AG09309 (cell line): ENCODE results near the gene JAZF1.

ENCODE experiments used
- DNase-seq: peaks from one replicate; pipeline ENCODE4 v3.0.0-alpha.2; 2010; ENCODE audit warnings: low read depth
- H3K4me3 ChIP-seq: 2 replicates; pipeline ENCODE4 v1.5.1; 2011; ENCODE audit warnings: mild to moderate bottlenecking, low read depth, low read length, moderate library complexity; ENCODE audit not compliant: control insufficient read depth
- CTCF ChIP-seq: IDR thresholded peaks from 2 replicates; pipeline ENCODE4 v1.5.1; 2011; ENCODE audit warnings: mild to moderate bottlenecking, low read depth, low read length, inconsistent platforms; ENCODE audit not compliant: insufficient read depth, control insufficient read depth; ENCODE audit errors: missing control alignments

Gene JAZF1

GRCh38 chr7:27912751-27913150 lies 267.8 kb downstream of the JAZF1 start:
- no peak overlapping the region for H3K4me3 ChIP-seq
- TF ChIP-seq CTCF: no peak
- DNase-seq: no peak

- H3K4me3 ChIP-seq: no peak overlapping the region
- no peak for TF ChIP-seq CTCF
- DNase-seq: no peak
Observed at GRCh38 chr7:27911920-27912319, 268.7 kb downstream of the JAZF1 start.

- no peak overlapping the region for H3K4me3 ChIP-seq
- no peak for TF ChIP-seq CTCF
- no peak for DNase-seq
Observed at GRCh38 chr7:27910326-27910725, 270.3 kb downstream of the JAZF1 start.

GRCh38 chr7:27908534-27909165 lies 271.9 kb downstream of the JAZF1 start:
- H3K4me3 ChIP-seq: no peak overlapping the region
- no peak for TF ChIP-seq CTCF
- no peak for DNase-seq

GRCh38 chr7:27906385-27907091 lies 274.1 kb downstream of the JAZF1 start:
- H3K4me3 ChIP-seq: no peak overlapping the region
- no peak for TF ChIP-seq CTCF
- no peak for DNase-seq

GRCh38 chr7:27905951-27906350 lies 274.6 kb downstream of the JAZF1 start:
- no peak for TF ChIP-seq CTCF

More at GRCh38 chr7:27905951-27906350, 274.6 kb downstream of the JAZF1 start:
- H3K4me3 ChIP-seq: no peak overlapping the region
- DNase-seq: no peak
